Caco-2 (cell line): ENCODE data around the gene CCNJ. TPM values are rescaled to one million over a fixed set of nuclear protein-coding genes. Genes with fewer than 3 reads are reported as not detected.
"Not testable (repeated sequence)": the region's sequence is repeated elsewhere in the genome, so short reads cannot be mapped to it uniquely, and the experiment has no call there.

Source experiments
- BruUV-seq: library from RNA; stranded (reverse); fragments of 400-500 nt; replicated peaks from 2 replicates; lab custom pipeline; 2021; lab: Mats Ljungman, UMichigan
- CTCF ChIA-PET: fragments of 300-600 bp; sonication (Branson Sonifier 250); formaldehyde crosslinking; loops from one replicate; lab custom pipeline; 2022; ENCODE audit warnings: antibody characterized with exemption; lab: Charles Lee
- POLR2A ChIA-PET: fragments of 300-600 bp; sonication (Branson Sonifier 250); formaldehyde crosslinking; loops from one replicate; lab custom pipeline; 2022; ENCODE audit warnings: antibody characterized with exemption; lab: Charles Lee
- DNase-seq, 2 experiments: peaks; one replicate each; pipeline versions ENCODE4 v3.0.0 to v3.0.0-alpha.2; 2020 to 2022
- H3K27me3 ChIP-seq: replicated peaks from 2 replicates; pipeline ENCODE4 v1.6.0; 2011; ENCODE audit warnings: low read length; ENCODE audit not compliant: control insufficient read depth, insufficient read depth
- H3K36me3 ChIP-seq: 2 replicates; pipeline ENCODE4 v1.5.1; 2011; ENCODE audit warnings: low read length; ENCODE audit not compliant: control insufficient read depth, insufficient read depth
- H3K4me1 ChIP-seq: fragments of 250-450 bp; sonication (Bioruptor Pico); 2 replicates; pipeline ENCODE4 v1.5.1; 2020; ENCODE audit warnings: mild to moderate bottlenecking
- H3K4me3 ChIP-seq: 2 replicates; pipeline ENCODE4 v1.5.1; 2011; ENCODE audit warnings: low read depth, mild to moderate bottlenecking, control low read depth, low read length
- H3K9me3 ChIP-seq: fragments of 250-450 bp; sonication (Bioruptor Pico); 2 replicates; pipeline ENCODE4 v1.5.1; 2020; ENCODE audit warnings: mild to moderate bottlenecking, moderate library complexity
- H3K27ac Mint-ChIP-seq: one replicate; pipeline ENCODE4 v1.8.0; 2022; ENCODE audit warnings: mixed read lengths; ENCODE audit not compliant: unreplicated experiment
- H3K27me3 Mint-ChIP-seq: one replicate; pipeline ENCODE4 v1.8.0; 2022; ENCODE audit warnings: mixed read lengths; ENCODE audit not compliant: insufficient read depth, unreplicated experiment
- H3K36me3 Mint-ChIP-seq: one replicate; pipeline ENCODE4 v1.8.0; 2022; ENCODE audit warnings: mild to moderate bottlenecking, mixed read lengths; ENCODE audit not compliant: insufficient read depth, unreplicated experiment
- H3K4me1 Mint-ChIP-seq: one replicate; pipeline ENCODE4 v1.8.0; 2022; ENCODE audit warnings: low read depth, mixed read lengths; ENCODE audit not compliant: unreplicated experiment
- H3K4me3 Mint-ChIP-seq: one replicate; pipeline ENCODE4 v1.8.0; 2022; ENCODE audit warnings: mild to moderate bottlenecking, moderate library complexity, mixed read lengths; ENCODE audit not compliant: unreplicated experiment
- H3K9me3 Mint-ChIP-seq: one replicate; pipeline ENCODE4 v1.8.0; 2022; ENCODE audit warnings: mixed read lengths; ENCODE audit not compliant: unreplicated experiment
- intact Hi-C: fragments of 100-400 bp; cut with micrococcal nuclease; formaldehyde crosslinking; loops from one replicate; pipeline ENCODE4 v1.10.0; 2022; ENCODE audit not compliant: unreplicated experiment
- total RNA-seq: library from RNA; stranded (reverse); gene quantifications from 2 replicates; pipeline ENCODE4 v1.2.3, GENCODE V29; 2022
- TF ChIP-seq, protein P1 (sequence below), 2 experiments: fragments of 200-600 bp in 1 of 2; IDR thresholded peaks; 1 replicate in 1 of 2; 2 replicates in 1 of 2; pipeline versions ENCODE4 v1.5.1 to v1.8.0; 2011 to 2022; ENCODE audit warnings: antibody characterized with exemption in 1 of 2, control low read depth in 1 of 2, inconsistent platforms in 1 of 2, low read depth in 1 of 2, low read length in 1 of 2, mild to moderate bottlenecking in 1 of 2, moderate library complexity in 1 of 2; ENCODE audit not compliant: insufficient read depth in 1 of 2, severe bottlenecking in 1 of 2, unreplicated experiment in 1 of 2

CCNJ gene
- total RNA-seq, 1 experiment from 2014 or later: 23.5 TPM

DNA sequence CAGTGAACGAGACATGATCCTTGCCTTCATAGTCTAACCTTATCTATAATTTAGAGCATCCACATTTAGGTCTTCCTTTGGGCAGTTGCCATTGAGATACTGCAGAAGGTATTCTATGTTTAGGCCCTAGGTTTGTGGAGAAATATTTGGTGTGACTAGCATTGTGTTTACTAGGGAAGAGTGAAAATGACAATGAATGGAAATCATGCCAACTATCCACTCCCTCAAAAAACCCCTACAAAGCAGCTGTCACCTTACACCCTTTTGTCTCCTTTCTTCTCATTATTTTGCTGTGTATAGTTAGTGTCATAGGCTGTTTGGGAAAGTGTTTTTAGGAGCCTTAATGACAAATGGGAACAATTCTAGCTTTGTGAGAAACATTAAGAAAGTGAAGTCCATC, 3.2 kb downstream of the CCNJ start:
- ChIA-PET POLR2A (interaction anchor here (1.3 kb wide), 1 partner anchor 84 kb away, joined by 9 read pairs; the partner anchor contains the start of gene ZNF518A), CTCF (interaction anchor here (0.6 to 1.9 kb wide), 4 partner anchors 28 to 183 kb away, joined by 3 to 9 read pairs (median 4); partner anchors contain the start of gene ZNF518A)
- Histone ChIP-seq H3K4me1 (peaks cover 24% of the 10 kb centered on the region), H3K9me3 (no peaks in the 10 kb centered on the region), H3K27me3 (no peaks in the 10 kb centered on the region), H3K36me3 (no peaks in the 10 kb centered on the region; the same call in 1 of the 2 replicates), H3K4me3 (no peak overlapping the region)
- no peak for DNase-seq
- no TSS peak for BruUV-seq
- peaks cover 42% of the 10 kb centered on the region for H3K36me3 Mint-ChIP-seq
- intact Hi-C loops: no loop called here
- H3K27ac Mint-ChIP-seq: no peak overlapping the region
- no peaks in the 10 kb centered on the region for H3K27me3 Mint-ChIP-seq
- no peak overlapping the region for H3K4me3 Mint-ChIP-seq
- TF ChIP-seq, protein P1, sequence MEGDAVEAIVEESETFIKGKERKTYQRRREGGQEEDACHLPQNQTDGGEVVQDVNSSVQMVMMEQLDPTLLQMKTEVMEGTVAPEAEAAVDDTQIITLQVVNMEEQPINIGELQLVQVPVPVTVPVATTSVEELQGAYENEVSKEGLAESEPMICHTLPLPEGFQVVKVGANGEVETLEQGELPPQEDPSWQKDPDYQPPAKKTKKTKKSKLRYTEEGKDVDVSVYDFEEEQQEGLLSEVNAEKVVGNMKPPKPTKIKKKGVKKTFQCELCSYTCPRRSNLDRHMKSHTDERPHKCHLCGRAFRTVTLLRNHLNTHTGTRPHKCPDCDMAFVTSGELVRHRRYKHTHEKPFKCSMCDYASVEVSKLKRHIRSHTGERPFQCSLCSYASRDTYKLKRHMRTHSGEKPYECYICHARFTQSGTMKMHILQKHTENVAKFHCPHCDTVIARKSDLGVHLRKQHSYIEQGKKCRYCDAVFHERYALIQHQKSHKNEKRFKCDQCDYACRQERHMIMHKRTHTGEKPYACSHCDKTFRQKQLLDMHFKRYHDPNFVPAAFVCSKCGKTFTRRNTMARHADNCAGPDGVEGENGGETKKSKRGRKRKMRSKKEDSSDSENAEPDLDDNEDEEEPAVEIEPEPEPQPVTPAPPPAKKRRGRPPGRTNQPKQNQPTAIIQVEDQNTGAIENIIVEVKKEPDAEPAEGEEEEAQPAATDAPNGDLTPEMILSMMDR (IDR thresholded peaks at IDR 0.05; ENCODE audit: insufficient read depth in 1 of 2, low read depth in 1 of 2, low read length in 1 of 2, severe bottlenecking in 1 of 2, unreplicated experiment in 1 of 2): no peak
- H3K9me3 Mint-ChIP-seq: no peaks in the 10 kb centered on the region
- H3K4me1 Mint-ChIP-seq: peaks cover 18% of the 10 kb centered on the region

DNA sequence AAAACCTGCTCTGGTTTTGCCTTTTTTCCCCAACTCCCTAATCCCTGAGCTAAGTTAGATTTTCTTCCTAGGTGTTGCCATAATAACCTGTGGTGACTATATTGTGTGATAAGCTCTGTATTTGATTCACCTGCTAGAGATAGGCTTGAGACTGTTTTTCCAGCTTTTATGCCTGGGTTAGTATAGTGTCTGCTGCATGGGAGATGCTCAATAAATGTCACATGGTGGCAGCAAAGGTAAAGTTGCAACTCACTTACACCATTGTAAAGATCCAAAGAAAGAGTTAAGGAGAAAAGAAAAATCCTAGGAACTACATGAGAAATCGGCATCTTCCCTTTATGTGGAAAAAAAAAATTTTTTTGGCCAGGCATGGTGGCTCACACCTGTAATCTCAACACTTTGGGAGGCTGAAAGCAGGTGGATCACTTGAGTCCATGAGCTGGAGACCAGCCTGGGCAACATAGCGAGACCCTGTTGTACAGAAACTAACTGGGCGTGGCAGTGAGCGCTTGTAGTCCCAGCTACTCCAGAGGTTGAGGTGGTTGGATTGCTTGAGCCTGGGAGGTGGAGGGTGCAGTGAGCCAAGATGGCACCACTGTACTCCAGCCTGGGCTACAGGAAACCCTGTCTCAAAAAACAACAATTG, 3.7 kb downstream of the CCNJ start:
- H3K4me1 ChIP-seq: peaks cover 18% of the 10 kb centered on the region
- BruUV-seq: no TSS peak
- peaks cover 48% of the 10 kb centered on the region for H3K36me3 Mint-ChIP-seq
- TF ChIP-seq, protein P1 (IDR thresholded peaks at IDR 0.05; ENCODE audit: insufficient read depth in 1 of 2, low read depth in 1 of 2, low read length in 1 of 2, severe bottlenecking in 1 of 2, unreplicated experiment in 1 of 2): peak in 1 of 2 experiments; percentile 2
- peaks cover 23% of the 10 kb centered on the region for H3K4me1 Mint-ChIP-seq
- H3K36me3 ChIP-seq: no peaks in the 10 kb centered on the region; the same call in 1 of the 2 replicates
- no peaks in the 10 kb centered on the region for H3K27me3 Mint-ChIP-seq
- DNase-seq: peak in 1 of 2 experiments; percentile 28
- ChIA-PET CTCF (interaction anchor here (0.6 to 1.9 kb wide), 4 partner anchors 29 to 183 kb away, joined by 3 to 9 read pairs (median 4); partner anchors contain the start of gene ZNF518A), POLR2A (interaction anchor here (1.3 kb wide), 1 partner anchor 83 kb away, joined by 9 read pairs; the partner anchor contains the start of gene ZNF518A)
- no peaks in the 10 kb centered on the region for H3K9me3 ChIP-seq
- H3K27ac Mint-ChIP-seq: no peak overlapping the region
- no peak overlapping the region for H3K4me3 ChIP-seq
- H3K4me3 Mint-ChIP-seq: no peak overlapping the region
- intact Hi-C loops: loop anchor here (1.0 kb wide), 2 partner anchors 83 to 246 kb away; partner anchors contain the start of gene ZNF518A
- no peaks in the 10 kb centered on the region for H3K27me3 ChIP-seq
- no peaks in the 10 kb centered on the region for H3K9me3 Mint-ChIP-seq

DNA sequence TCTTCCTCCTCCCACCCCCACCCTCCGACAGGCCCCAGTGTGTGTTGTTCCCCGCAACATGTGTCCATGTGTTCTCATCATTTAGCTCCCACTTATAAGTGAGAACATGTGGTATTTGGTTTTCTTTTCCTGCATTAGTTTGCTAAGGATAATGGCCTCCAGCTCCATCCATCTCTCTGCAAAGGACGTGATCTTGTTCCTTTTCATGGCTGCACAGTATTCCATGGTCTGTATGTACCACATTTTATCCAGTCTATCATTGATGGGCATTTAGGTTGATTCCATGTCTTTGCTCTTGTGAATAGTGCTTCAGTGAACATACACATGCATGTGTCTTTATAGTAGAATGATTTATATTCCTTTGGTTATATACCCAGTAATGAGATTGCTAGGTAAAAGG, 4.5 kb downstream of the CCNJ start:
- POLR2A ChIA-PET: interaction anchor here (1.3 kb wide), 1 partner anchor 82 kb away, joined by 9 read pairs; the partner anchor contains the start of gene ZNF518A
- peaks cover 52% of the 10 kb centered on the region for H3K36me3 Mint-ChIP-seq

More for the DNA sequence above, 4.5 kb downstream of the CCNJ start:
- not testable (repeated sequence) for H3K4me3 ChIP-seq, BruUV-seq, H3K9me3 ChIP-seq, H3K27ac Mint-ChIP-seq, H3K4me3 Mint-ChIP-seq, H3K9me3 Mint-ChIP-seq, H3K27me3 ChIP-seq, H3K27me3 Mint-ChIP-seq, DNase-seq, H3K36me3 ChIP-seq
- CTCF ChIA-PET: interaction anchor here (0.6 to 1.9 kb wide), 2 partner anchors 17 to 31 kb away, joined by 5 to 9 read pairs; no protein-coding TSS in a partner anchor
- peaks cover 12% of the 10 kb centered on the region for H3K4me1 ChIP-seq
- peaks cover 19% of the 10 kb centered on the region for H3K4me1 Mint-ChIP-seq
- intact Hi-C loops: loop anchor here (1.0 kb wide), 2 partner anchors 82 to 245 kb away; partner anchors contain the start of gene ZNF518A
